ENCODE data around the gene AKAP1. TPM values are rescaled to one million over a fixed set of nuclear protein-coding genes. Genes with fewer than 3 reads are reported as not detected.

The AKAP1 gene
- total and polyA plus RNA-seq, 2 of the 8 experiments (the other 6 are each of a cell fraction or from before 2014, with no cell fraction given) = 120 to 156 TPM

DNA sequence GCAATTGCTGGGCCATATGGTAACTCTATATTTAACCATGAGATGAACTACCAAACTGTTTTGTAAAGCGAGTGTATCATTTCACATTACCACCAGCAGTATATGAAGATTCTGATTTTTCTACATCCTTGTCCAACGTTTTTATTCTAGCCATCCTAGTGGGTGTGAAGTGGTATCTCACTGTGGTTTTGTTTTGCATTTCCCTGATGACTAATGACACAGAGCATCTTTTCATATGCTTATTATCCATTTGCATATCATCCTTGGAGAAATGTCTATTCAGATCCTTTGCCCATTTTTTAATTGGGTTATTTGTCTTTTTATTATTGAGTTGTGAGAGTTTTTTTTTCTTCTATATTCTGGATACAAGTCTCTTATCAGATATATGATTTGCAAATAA, 83.6 kb downstream of the AKAP1 start:
- H3K4ac ChIP-seq (replicated peaks; ENCODE audit: insufficient read length, low read depth, low read length) = no peak overlapping the region
- H3K79me2 ChIP-seq (ENCODE audit: control insufficient read depth in 1 of 2, insufficient read depth in 2 of 2, low read length in 2 of 2) = no peaks in the 10 kb centered on the region
- no peak overlapping the region for H2AFZ ChIP-seq (ENCODE audit: low read length)
- H3K14ac ChIP-seq (ENCODE audit: insufficient read length) = no peak overlapping the region
- H3K18ac ChIP-seq (ENCODE audit: extremely low read depth, low read length) = no peak overlapping the region
- H3K4me2 ChIP-seq (ENCODE audit: insufficient read depth in 1 of 2, low read depth in 2 of 2, low read length in 2 of 2) = no peak overlapping the region
- POLR2A ChIA-PET (ENCODE audit: partially characterized antibody) = no interaction called here
- H2BK15ac ChIP-seq (ENCODE audit: low read length) = no peak overlapping the region
- H2AK5ac ChIP-seq (ENCODE audit: low read depth, low read length) = no peak overlapping the region
- 77% methylated on average over 2 of the region's 2 CpGs; no CpG with 5 or more reads in 1 of the 2 experiments for WGBS, 2 experiments (ENCODE audit: extremely low coverage in 1 of 2, insufficient coverage in 1 of 2, insufficient read length in 1 of 2, insufficient replicate concordance in 2 of 2, low coverage in 1 of 2, low lambda C conversion rate in 2 of 2, missing lambda C conversion rate in 1 of 2)
- FAIRE-seq (no peak), DNase-seq (ENCODE audit: low read depth in 1 of 2, low spot score in 2 of 2) (no peak)
- no peak overlapping the region for H3K9ac ChIP-seq (replicated peaks in 1 of 4; ENCODE audit: extremely low read depth in 1 of 4, low read depth in 3 of 4, low read length in 3 of 4)
- H3K9me3 ChIP-seq (ENCODE audit: insufficient read depth in 2 of 2, low read depth in 1 of 2, low read length in 1 of 2) = no peaks in the 10 kb centered on the region
- no peak overlapping the region for H3K4me3 ChIP-seq (ENCODE audit: extremely low read depth in 1 of 4, insufficient read depth in 2 of 4, low read depth in 3 of 4, low read length in 4 of 4)
- no peak overlapping the region for H3K23ac ChIP-seq (ENCODE audit: insufficient read length)
- no peak overlapping the region for H3K56ac ChIP-seq (replicated peaks; ENCODE audit: insufficient read length, low read depth, low read length)
- H2BK120ac ChIP-seq (replicated peaks; ENCODE audit: low read depth, low read length) = no peak overlapping the region
- no peak overlapping the region for H2BK20ac ChIP-seq (ENCODE audit: low read length)
- H2BK12ac ChIP-seq (ENCODE audit: low read depth, low read length) = no peak overlapping the region
- H4K5ac ChIP-seq (ENCODE audit: insufficient read length, low read depth, low read length) = no peak overlapping the region
- CTCF ChIA-PET (ENCODE audit: partially characterized antibody) = no interaction called here
- H3K4me1 ChIP-seq (replicated peaks in 1 of 4; ENCODE audit: control insufficient read depth in 3 of 4, insufficient read depth in 4 of 4, low read length in 3 of 4) = peaks cover 0 to 2% (median under 1%) of the 10 kb centered on the region in 4 experiments; a peak in 2 of 7 replicates
- H3K23me2 ChIP-seq (ENCODE audit: low read depth, low read length) = no peaks in the 10 kb centered on the region
- H3K36me3 ChIP-seq (ENCODE audit: control insufficient read depth in 2 of 4, insufficient read depth in 4 of 4, low read length in 3 of 4) = no peaks in the 10 kb centered on the region; a peak in 1 of 8 replicates
- TF ChIP-seq, protein P1, sequence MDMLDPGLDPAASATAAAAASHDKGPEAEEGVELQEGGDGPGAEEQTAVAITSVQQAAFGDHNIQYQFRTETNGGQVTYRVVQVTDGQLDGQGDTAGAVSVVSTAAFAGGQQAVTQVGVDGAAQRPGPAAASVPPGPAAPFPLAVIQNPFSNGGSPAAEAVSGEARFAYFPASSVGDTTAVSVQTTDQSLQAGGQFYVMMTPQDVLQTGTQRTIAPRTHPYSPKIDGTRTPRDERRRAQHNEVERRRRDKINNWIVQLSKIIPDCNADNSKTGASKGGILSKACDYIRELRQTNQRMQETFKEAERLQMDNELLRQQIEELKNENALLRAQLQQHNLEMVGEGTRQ (IDR thresholded peaks at IDR 0.05; ENCODE audit: low read length) = no peak
- TF ChIP-seq CTBP2 (IDR thresholded peaks at IDR 0.05; ENCODE audit: borderline replicate concordance, insufficient read depth, insufficient read length, low read length) (no peak), KDM4A (IDR thresholded peaks at IDR 0.05; ENCODE audit: low read depth, low read length, severe bottlenecking) (no peak), CEBPB (IDR thresholded peaks at IDR 0.05; ENCODE audit: low read depth, low read length) (no peak), RBBP5 (IDR thresholded peaks at IDR 0.05; ENCODE audit: borderline replicate concordance, low read depth, low read length) (no peak), CHD2 (IDR thresholded peaks at IDR 0.05; ENCODE audit: low read length) (no peak), PHF8 (conservative IDR thresholded peaks at IDR 0.05; ENCODE audit: low read depth, low read length) (no peak), POU5F1 (IDR thresholded peaks at IDR 0.05; ENCODE audit: low read depth, low read length) (no peak), GTF2F1 (IDR thresholded peaks at IDR 0.05; ENCODE audit: borderline replicate concordance, low read depth, low read length) (no peak), CBX5 (IDR thresholded peaks at IDR 0.05; ENCODE audit: low read depth, low read length) (no peak)
- TF ChIP-seq, protein P2, sequence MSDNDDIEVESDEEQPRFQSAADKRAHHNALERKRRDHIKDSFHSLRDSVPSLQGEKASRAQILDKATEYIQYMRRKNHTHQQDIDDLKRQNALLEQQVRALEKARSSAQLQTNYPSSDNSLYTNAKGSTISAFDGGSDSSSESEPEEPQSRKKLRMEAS (IDR thresholded peaks at IDR 0.05) = no peak
- H2BK5ac ChIP-seq (ENCODE audit: low read depth, low read length) = no peak overlapping the region
- H3K79me1 ChIP-seq (ENCODE audit: low read depth, low read length) = no peaks in the 10 kb centered on the region
- no peaks in the 10 kb centered on the region for H3K27me3 ChIP-seq (replicated peaks in 1 of 4; ENCODE audit: control insufficient read depth in 3 of 4, extremely low read depth in 1 of 4, insufficient read depth in 3 of 4, low read length in 3 of 4)
- H4K20me1 ChIP-seq (replicated peaks in 1 of 2; ENCODE audit: control insufficient read depth in 1 of 2, insufficient read depth in 2 of 2, low read length in 2 of 2) = no peaks in the 10 kb centered on the region
- H4K8ac ChIP-seq (ENCODE audit: extremely low read depth, insufficient read depth, low read length) = no peak overlapping the region
- H3K27ac ChIP-seq (ENCODE audit: low read depth, low read length) = no peak overlapping the region
- no peak overlapping the region for H4K91ac ChIP-seq (replicated peaks; ENCODE audit: insufficient read length, low read length)

Measured in H1 (cell line).